T-cell (primary cell): ENCODE data around the gene ITPR2. TPM values are rescaled to one million over a fixed set of nuclear protein-coding genes. Genes with fewer than 3 reads are reported as not detected.

ENCODE experiments used
- ATAC-seq, 4 experiments: fragments of 200-7000 bp in 3 of 4; fragments of 150-1000 bp in 1 of 4; cut with Tn5 transposase; replicated peaks in 1 of 4; 1 replicate in 3 of 4; 2 replicates in 1 of 4; pipeline ENCODE4 v1.10.0; 2021; ENCODE audit warnings: moderate library complexity in 3 of 4, mild to moderate bottlenecking in 2 of 4, moderate number of reproducible peaks in 1 of 4
- CTCF ChIA-PET, 2 donors: fragments of 300-600 bp; sonication (Branson Sonifier 250); formaldehyde crosslinking; loops; one replicate each; lab custom pipeline; 2022; ENCODE audit warnings: antibody characterized with exemption in 2 of 2; lab: Charles Lee
- POLR2A ChIA-PET, 2 donors: fragments of 300-600 bp; sonication (Branson Sonifier 250); formaldehyde crosslinking; loops; one replicate each; lab custom pipeline; 2022; ENCODE audit warnings: antibody characterized with exemption in 2 of 2; lab: Charles Lee
- DNase-seq, 35 experiments: peaks; one replicate each; pipeline versions ENCODE4 v3.0.0 to v3.0.0-alpha.2; 2013 to 2023
- H3K27ac ChIP-seq: one replicate; pipeline ENCODE4 v1.5.1; 2013; ENCODE audit warnings: low read length
- H3K27me3 ChIP-seq, 2 experiments: replicated peaks in 1 of 2; 1 replicate in 1 of 2; 2 replicates in 1 of 2; pipeline versions ENCODE4 v1.6.1 to v1.7.0; 2013; ENCODE audit warnings: low read length in 1 of 2, mixed read lengths in 1 of 2; ENCODE audit not compliant: control insufficient read depth in 2 of 2, insufficient read depth in 2 of 2; ENCODE audit errors: extremely low read depth in 1 of 2
- H3K36me3 ChIP-seq, 2 donors: 1 replicate in 1 of 2; 2 replicates in 1 of 2; pipeline versions ENCODE4 v1.6.1 to v1.7.0; 2013; ENCODE audit warnings: low read length in 1 of 2; ENCODE audit not compliant: control insufficient read depth in 2 of 2, insufficient read depth in 1 of 2; ENCODE audit errors: extremely low read depth in 1 of 2
- H3K4me1 ChIP-seq, 2 experiments: 1 replicate in 1 of 2; 2 replicates in 1 of 2; pipeline versions ENCODE4 v1.6.1 to v1.7.0; 2013; ENCODE audit warnings: low read length in 2 of 2, mixed read lengths in 1 of 2; ENCODE audit not compliant: insufficient read depth in 2 of 2, control insufficient read depth in 1 of 2; ENCODE audit errors: extremely low read depth in 1 of 2
- H3K4me3 ChIP-seq, 2 donors: 1 replicate in 1 of 2; 2 replicates in 1 of 2; pipeline versions ENCODE4 v1.5.1 to v1.7.0; 2013; ENCODE audit warnings: mild to moderate bottlenecking in 2 of 2, low read length in 1 of 2, moderate library complexity in 1 of 2; ENCODE audit not compliant: control insufficient read depth in 1 of 2; ENCODE audit errors: extremely low read depth in 1 of 2
- H3K9me3 ChIP-seq: 2 replicates; pipeline ENCODE4 v1.7.0; 2013
- H3K27ac Mint-ChIP-seq, 2 donors: one replicate each; pipeline ENCODE4 v1.8.0; 2020 to 2021; ENCODE audit warnings: mild to moderate bottlenecking in 2 of 2, mixed read lengths in 2 of 2
- H3K27me3 Mint-ChIP-seq, 2 donors: one replicate each; pipeline ENCODE4 v1.8.0; 2021 to 2022; ENCODE audit warnings: mixed read lengths in 2 of 2
- H3K36me3 Mint-ChIP-seq: one replicate; pipeline ENCODE4 v1.8.0; 2021; ENCODE audit warnings: mixed read lengths
- H3K4me1 Mint-ChIP-seq, 3 donors: one replicate each; pipeline ENCODE4 v1.8.0; 2020 to 2022; ENCODE audit warnings: mixed read lengths in 3 of 3, mild to moderate bottlenecking in 1 of 3
- H3K4me3 Mint-ChIP-seq, 3 donors: one replicate each; pipeline ENCODE4 v1.8.0; 2020 to 2022; ENCODE audit warnings: mild to moderate bottlenecking in 3 of 3, mixed read lengths in 3 of 3, moderate library complexity in 3 of 3
- H3K9me3 Mint-ChIP-seq, 3 donors: one replicate each; pipeline ENCODE4 v1.8.0; 2020 to 2022; ENCODE audit warnings: mixed read lengths in 3 of 3
- whole genome bisulfite sequencing: methylation state at CpG from one replicate; pipeline ENCODE4 v1.1.5; 2013; ENCODE audit warnings: missing lambda C conversion rate; ENCODE audit not compliant: insufficient coverage; 5-methylcytosine and 5-hydroxymethylcytosine counted together
- total RNA-seq, 35 experiments: library from RNA in 6 of 35; stranded (reverse) in 6 of 35; fragments of 120-200 nt in 1 of 35; gene quantifications; one replicate each; pipeline versions ENCODE4 v1.2.1 to v1.2.4 and lab custom pipeline; 2013 to 2026

Gene ITPR2
- total RNA-seq, 5 donors from 2014 or later (not counting 1 experiment from before 2014, with no cell fraction given), result 38.8 to 52.5 (median 44.5) TPM

DNA sequence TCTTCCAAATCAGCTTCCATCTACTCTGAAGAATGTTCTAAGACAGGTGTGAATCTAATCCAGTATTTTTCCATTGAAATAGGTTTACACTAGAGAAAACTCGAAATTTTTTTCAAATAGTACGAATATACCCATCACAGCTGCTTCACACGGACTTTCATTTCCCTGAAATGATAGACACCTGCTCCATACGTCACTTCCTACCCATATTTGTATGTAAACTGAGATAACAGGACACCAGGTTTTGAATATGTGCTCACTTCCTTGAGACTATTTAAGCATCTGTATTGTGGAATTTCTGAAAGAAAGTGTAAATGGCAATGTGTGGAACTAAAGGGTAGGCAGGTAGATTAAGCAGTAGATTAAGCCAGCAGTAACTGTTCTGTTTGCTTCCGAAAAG lies 13.4 kb upstream of the ITPR2 start:
- ATAC-seq, result no peak
- Histone ChIP-seq H3K27ac (no peak overlapping the region), H3K4me3 (no peak overlapping the region), H3K4me1 (no peaks in the 10 kb centered on the region), H3K27me3 (peaks cover 0 to 6% of the 10 kb centered on the region in 2 experiments), H3K9me3 (no peaks in the 10 kb centered on the region), H3K36me3 (no peaks in the 10 kb centered on the region)
- no peak overlapping the region for H3K27ac Mint-ChIP-seq
- peaks cover 0 to 1% of the 10 kb centered on the region in 2 donors for H3K27me3 Mint-ChIP-seq
- peak overlapping the region in 1 of 3 donors; percentile 50 for H3K4me3 Mint-ChIP-seq
- H3K36me3 Mint-ChIP-seq, result no peaks in the 10 kb centered on the region
- no peak for DNase-seq
- ChIA-PET POLR2A (interaction anchor here in 1 of 2 donors (1.1 kb wide), 1 partner anchor 1345 kb away, joined by 3 read pairs; no protein-coding TSS in a partner anchor), CTCF (interaction anchor here (0.5 to 2.2 kb wide), 5 partner anchors 14 to 494 kb away, joined by 3 to 5 read pairs (median 4); partner anchors contain the start of gene ITPR2 (in 1 of the 2))
- H3K4me1 Mint-ChIP-seq, result peaks cover 3 to 8% (median 5%) of the 10 kb centered on the region in 3 donors
- WGBS, result 100% methylated on average over 1 of the region's 5 CpGs
- no peaks in the 10 kb centered on the region for H3K9me3 Mint-ChIP-seq

DNA sequence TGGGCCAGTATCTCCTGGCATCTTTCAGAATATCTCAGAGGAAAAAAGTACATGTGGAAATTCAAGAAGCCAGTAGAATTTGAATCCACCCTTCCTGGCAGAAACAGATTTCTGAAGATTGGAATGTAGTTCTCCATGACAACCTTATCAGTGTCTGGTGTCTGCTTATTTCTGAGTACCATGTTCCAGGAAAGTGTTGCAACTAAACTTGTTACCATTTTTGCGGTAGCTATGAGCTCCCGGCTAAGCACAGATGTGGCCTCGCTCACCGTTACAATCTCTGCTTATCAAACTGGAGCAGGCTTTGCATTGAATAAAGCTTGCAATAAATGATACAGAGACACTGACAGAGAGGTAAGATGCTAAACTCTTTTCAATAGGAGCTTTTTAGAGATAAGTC lies 13.0 kb upstream of the ITPR2 start:
- peak overlapping the region in 1 of 3 donors; percentile 50 for H3K4me3 Mint-ChIP-seq
- WGBS, result 42% methylated on average over 4 of the region's 4 CpGs
- POLR2A ChIA-PET, result interaction anchor here in 1 of 2 donors (1.1 kb wide), 1 partner anchor 1345 kb away, joined by 3 read pairs; no protein-coding TSS in a partner anchor

DNA sequence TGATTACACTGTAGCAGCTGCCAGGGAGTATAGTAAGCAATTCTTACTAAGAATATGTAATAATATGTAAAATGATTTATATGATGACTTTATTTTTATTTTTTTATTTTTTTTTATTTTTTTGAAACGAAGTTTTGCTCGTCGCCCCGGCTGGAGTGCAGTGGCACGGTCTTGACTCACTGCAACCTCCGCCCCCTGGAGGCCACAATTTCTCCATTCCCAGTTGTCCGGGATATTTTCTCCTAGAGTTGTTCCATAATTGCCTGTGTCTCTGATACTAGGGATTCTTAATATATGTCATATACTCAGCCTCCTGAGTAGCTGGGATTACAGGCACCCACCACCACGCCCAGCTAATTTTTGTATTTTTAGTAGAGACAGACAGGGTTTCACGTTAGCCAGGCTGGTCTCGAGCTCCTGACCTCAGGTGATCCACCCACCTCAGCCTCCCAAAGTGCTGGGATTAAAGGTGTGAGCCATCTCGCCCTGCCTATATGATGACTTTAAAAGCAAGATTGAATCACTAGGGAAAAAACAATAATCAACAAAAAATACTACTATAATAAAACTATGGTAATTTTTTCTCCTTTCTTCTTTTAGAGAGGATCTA lies 12.2 kb upstream of the ITPR2 start:
- Histone ChIP-seq H3K4me3 (no peak overlapping the region), H3K4me1 (peaks cover 0 to 4% of the 10 kb centered on the region in 2 experiments), H3K27me3 (peaks cover 0 to 6% of the 10 kb centered on the region in 2 experiments), H3K9me3 (no peaks in the 10 kb centered on the region), H3K36me3 (no peaks in the 10 kb centered on the region), H3K27ac (no peak overlapping the region)
- no CpG with 5 or more reads among the region's 11 CpGs for WGBS
- Mint-ChIP-seq H3K27me3 (peaks cover 0 to 1% of the 10 kb centered on the region in 2 donors), H3K9me3 (no peaks in the 10 kb centered on the region), H3K27ac (no peak overlapping the region), H3K4me3 (no peak overlapping the region), H3K36me3 (no peaks in the 10 kb centered on the region), H3K4me1 (peaks cover 6 to 14% (median 11%) of the 10 kb centered on the region in 3 donors)
- ATAC-seq (no peak), DNase-seq (peak in 4 of 35 experiments; percentile 13 to 38 (median 19))
- ChIA-PET CTCF (interaction anchor here in 1 of 2 donors (1.1 to 2.2 kb wide), 2 partner anchors 15 to 171 kb away, joined by 3 to 5 read pairs; no protein-coding TSS in a partner anchor), POLR2A (interaction anchor here in 1 of 2 donors (1.1 kb wide), 1 partner anchor 1346 kb away, joined by 3 read pairs; no protein-coding TSS in a partner anchor)

More for the DNA sequence above, 13.0 kb upstream of the ITPR2 start:
- CTCF ChIA-PET, result interaction anchor here (0.5 to 2.2 kb wide), 4 partner anchors 13 to 494 kb away, joined by 3 to 5 read pairs (median 4); partner anchors contain the start of gene ITPR2 (in 1 of the 2)
- peaks cover 0 to 6% of the 10 kb centered on the region in 2 experiments for H3K27me3 ChIP-seq
- no peaks in the 10 kb centered on the region for H3K9me3 ChIP-seq
- no peaks in the 10 kb centered on the region for H3K36me3 ChIP-seq
- Mint-ChIP-seq H3K9me3 (no peaks in the 10 kb centered on the region), H3K27ac (no peak overlapping the region), H3K36me3 (no peaks in the 10 kb centered on the region), H3K4me1 (peaks cover 6 to 12% (median 8%) of the 10 kb centered on the region in 3 donors), H3K27me3 (peaks cover 0 to 1% of the 10 kb centered on the region in 2 donors)
- ATAC-seq (peak in 1 of 4 experiments; percentile 28), DNase-seq (no peak)
- H3K27ac ChIP-seq, result no peak overlapping the region
- peaks cover 0 to 2% of the 10 kb centered on the region in 2 experiments for H3K4me1 ChIP-seq
- no peak overlapping the region for H3K4me3 ChIP-seq

DNA sequence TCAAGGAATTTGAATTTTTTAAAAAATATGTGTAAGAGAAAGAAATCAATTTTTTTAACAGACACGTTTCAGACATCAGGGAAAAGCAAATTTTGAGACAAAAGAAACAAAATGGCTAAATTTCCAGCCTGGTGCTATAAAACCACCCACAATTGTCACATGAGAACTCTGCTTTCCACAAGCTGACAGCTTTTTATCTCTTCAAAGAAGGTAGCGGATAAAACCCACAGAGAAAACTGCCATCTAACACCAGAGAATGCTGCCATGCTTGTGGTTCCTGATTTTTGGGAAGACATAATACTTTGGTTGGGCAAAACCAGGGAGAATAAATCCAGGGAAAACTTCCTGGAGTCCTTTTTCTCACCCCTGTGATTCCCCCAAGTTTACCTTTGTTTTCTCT lies 10.3 kb upstream of the ITPR2 start:
- WGBS, result 20% methylated on average over 1 of the region's 2 CpGs
- Mint-ChIP-seq H3K9me3 (no peaks in the 10 kb centered on the region), H3K36me3 (no peaks in the 10 kb centered on the region), H3K27ac (no peak overlapping the region), H3K4me1 (peaks cover 6 to 14% (median 11%) of the 10 kb centered on the region in 3 donors), H3K4me3 (no peak overlapping the region), H3K27me3 (peaks cover 0 to 1% of the 10 kb centered on the region in 2 donors)
- H3K4me1 ChIP-seq, result peaks cover 0 to 4% of the 10 kb centered on the region in 2 experiments
- DNase-seq, result no peak
- no peak for ATAC-seq
- no peak overlapping the region for H3K4me3 ChIP-seq
- H3K27me3 ChIP-seq, result peaks cover 0 to 2% of the 10 kb centered on the region in 2 experiments
- ChIA-PET CTCF (interaction anchor here in 1 of 2 donors (2.1 kb wide), 1 partner anchor 42 kb away, joined by 4 read pairs; no protein-coding TSS in a partner anchor), POLR2A (no interaction called here)
- no peaks in the 10 kb centered on the region for H3K36me3 ChIP-seq
- H3K9me3 ChIP-seq, result no peaks in the 10 kb centered on the region
- no peak overlapping the region for H3K27ac ChIP-seq

DNA sequence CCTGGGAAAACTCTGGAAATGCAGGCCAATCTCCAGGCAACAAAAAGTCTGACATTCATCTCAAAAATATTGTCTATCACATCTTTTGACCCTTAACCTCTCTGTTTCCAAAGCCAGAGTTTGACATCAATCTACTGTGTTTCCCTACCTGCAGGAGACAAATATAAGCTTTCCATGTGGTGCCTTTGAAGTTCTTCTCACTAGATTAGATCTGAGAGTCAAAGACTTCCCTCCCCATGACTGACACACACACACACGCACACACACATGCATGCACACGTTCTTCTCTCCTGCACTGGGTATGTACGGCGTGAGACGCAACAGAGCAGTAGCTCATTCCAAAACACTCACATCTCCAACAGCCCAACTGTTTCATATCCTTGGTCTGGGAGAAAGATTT lies 8.1 kb upstream of the ITPR2 start:
- Histone ChIP-seq H3K4me3 (no peak overlapping the region), H3K27me3 (no peaks in the 10 kb centered on the region), H3K27ac (no peak overlapping the region), H3K9me3 (no peaks in the 10 kb centered on the region), H3K4me1 (peaks cover 0 to 4% of the 10 kb centered on the region in 2 experiments), H3K36me3 (no peaks in the 10 kb centered on the region)
- Mint-ChIP-seq H3K36me3 (no peaks in the 10 kb centered on the region), H3K4me1 (peaks cover 4 to 10% (median 10%) of the 10 kb centered on the region in 3 donors), H3K27me3 (peaks cover 0 to 1% of the 10 kb centered on the region in 2 donors), H3K4me3 (no peak overlapping the region), H3K9me3 (no peaks in the 10 kb centered on the region), H3K27ac (no peak overlapping the region)
- ATAC-seq (peak in 2 of 4 experiments; percentile 32 to 74), DNase-seq (peak in 19 of 35 experiments; percentile 3 to 49 (median 21))
- CTCF ChIA-PET, result interaction anchor here in 1 of 2 donors (0.5 to 1.0 kb wide), 2 partner anchors 44 to 59 kb away, joined by 3 to 4 read pairs; no protein-coding TSS in a partner anchor
- POLR2A ChIA-PET, result no interaction called here
- no CpG with 5 or more reads among the region's 5 CpGs for WGBS

DNA sequence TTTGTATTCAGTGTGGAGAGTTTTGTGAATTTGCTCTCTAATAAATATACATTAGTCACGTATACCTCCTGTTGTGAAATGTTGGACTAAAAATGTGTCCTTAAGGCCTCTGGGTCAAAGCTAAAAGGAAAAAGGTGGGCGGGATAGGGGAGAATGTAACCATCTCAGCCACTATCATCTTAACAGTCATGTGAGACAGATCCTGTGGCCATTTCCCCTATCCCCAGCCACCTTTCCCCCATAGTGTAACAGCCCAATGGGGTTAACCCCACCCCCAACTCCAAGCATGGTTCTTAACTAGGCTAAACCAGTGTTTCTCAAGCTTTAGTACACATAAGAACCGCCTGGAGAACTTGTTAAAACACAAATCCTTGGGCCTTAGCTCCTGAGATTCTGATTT lies 6.5 kb upstream of the ITPR2 start:
- POLR2A ChIA-PET, result no interaction called here
- DNase-seq (no peak), ATAC-seq (no peak)
- peaks cover 0 to 4% of the 10 kb centered on the region in 2 experiments for H3K4me1 ChIP-seq
- no peaks in the 10 kb centered on the region for H3K36me3 ChIP-seq
- 80% methylated on average over 1 of the region's 3 CpGs for WGBS
- no peak overlapping the region for H3K27ac ChIP-seq
- no peaks in the 10 kb centered on the region for H3K27me3 ChIP-seq
- no peaks in the 10 kb centered on the region for H3K9me3 ChIP-seq
- Mint-ChIP-seq H3K4me1 (peaks cover 4 to 7% (median 6%) of the 10 kb centered on the region in 3 donors), H3K36me3 (no peaks in the 10 kb centered on the region), H3K27me3 (no peaks in the 10 kb centered on the region), H3K27ac (no peak overlapping the region), H3K4me3 (no peak overlapping the region), H3K9me3 (no peaks in the 10 kb centered on the region)
- no peak overlapping the region for H3K4me3 ChIP-seq
- CTCF ChIA-PET, result interaction anchor here in 1 of 2 donors (0.6 kb wide), 1 partner anchor 158 kb away, joined by 3 read pairs; no protein-coding TSS in a partner anchor
